OCI-LY7 (cell line): ENCODE data around the gene CCR7. TPM values are rescaled to one million over a fixed set of nuclear protein-coding genes. Genes with fewer than 3 reads are reported as not detected.

Experiments
- BruUV-seq: library from RNA; stranded (reverse); fragments of 400-500 nt; replicated peaks from 2 replicates; lab custom pipeline; 2021; lab: Mats Ljungman, UMichigan
- CTCF ChIA-PET: fragments of 300-600 bp; sonication (Branson Sonifier 250); formaldehyde crosslinking; loops from one replicate; lab custom pipeline; 2022; ENCODE audit warnings: antibody characterized with exemption; ENCODE audit not compliant: unreplicated experiment; lab: Charles Lee
- POLR2A ChIA-PET: fragments of 300-600 bp; sonication (Branson Sonifier 250); formaldehyde crosslinking; loops from one replicate; lab custom pipeline; 2022; ENCODE audit warnings: antibody characterized with exemption; lab: Charles Lee
- DNase-seq: peaks from one replicate; pipeline ENCODE4 v3.0.0-alpha.2; 2015; ENCODE audit warnings: low spot score
- H2AFZ ChIP-seq: fragments of 200-600 bp; sonication (generic), shearing (Covaris generic); 2 replicates; pipeline ENCODE4 v1.6.1; 2014; ENCODE audit warnings: mild to moderate bottlenecking, antibody characterized with exemption, low read length, moderate library complexity
- H3K27ac ChIP-seq: fragments of 200-600 bp; sonication (generic); 2 replicates; pipeline ENCODE4 v1.5.1; 2014; ENCODE audit warnings: mixed run types, low read depth, mild to moderate bottlenecking, moderate library complexity, low read length, inconsistent platforms; ENCODE audit not compliant: poor library complexity, severe bottlenecking
- H3K36me3 ChIP-seq: fragments of 200-600 bp; sonication (generic); 2 replicates; pipeline ENCODE4 v1.6.1; 2014; ENCODE audit warnings: mild to moderate bottlenecking, antibody characterized with exemption, low read length, moderate library complexity, mixed read lengths; ENCODE audit not compliant: insufficient read depth
- H3K4me1 ChIP-seq: fragments of 200-600 bp; sonication (generic); 2 replicates; pipeline ENCODE4 v1.5.1; 2014; ENCODE audit warnings: mild to moderate bottlenecking, low read length; ENCODE audit not compliant: insufficient read depth, poor library complexity, severe bottlenecking
- H3K4me2 ChIP-seq: fragments of 200-600 bp; sonication (generic); 2 replicates; pipeline ENCODE4 v1.6.1; 2014; ENCODE audit warnings: mild to moderate bottlenecking, low read length
- H3K4me3 ChIP-seq: fragments of 200-600 bp; sonication (generic); 2 replicates; pipeline ENCODE4 v1.5.1; 2014; ENCODE audit warnings: mild to moderate bottlenecking, low read depth, low read length; ENCODE audit not compliant: poor library complexity, severe bottlenecking
- H3K79me2 ChIP-seq: fragments of 200-600 bp; sonication (generic); 2 replicates; pipeline ENCODE4 v1.6.1; 2016; ENCODE audit warnings: low read depth, mild to moderate bottlenecking, low read length, moderate library complexity, mixed read lengths; ENCODE audit not compliant: insufficient read depth
- H3K9me2 ChIP-seq: fragments of 200-600 bp; sonication (generic); 2 replicates; pipeline ENCODE4 v1.6.1; 2016; ENCODE audit warnings: mild to moderate bottlenecking, low read length, mixed read lengths; ENCODE audit not compliant: insufficient read depth
- H3K9me3 ChIP-seq: fragments of 200-600 bp; sonication (generic); 2 replicates; pipeline ENCODE4 v1.6.1; 2014; ENCODE audit warnings: mild to moderate bottlenecking, mixed run types, low read length, mixed read lengths
- H4K20me1 ChIP-seq: fragments of 200-600 bp; sonication (generic); 2 replicates; pipeline ENCODE4 v1.6.1; 2014; ENCODE audit warnings: mild to moderate bottlenecking, antibody characterized with exemption, low read length, moderate library complexity, mixed read lengths; ENCODE audit not compliant: insufficient read depth
- EZH2phosphoT487 ChIP-seq: fragments of 200-600 bp; sonication (generic); IDR thresholded peaks from 2 replicates; pipeline ENCODE4 v1.6.1; 2018; ENCODE audit warnings: low read depth, borderline replicate concordance, mild to moderate bottlenecking, mixed run types, antibody characterized with exemption, low read length, moderate library complexity, mixed read lengths
- intact Hi-C: fragments of 100-400 bp; cut with micrococcal nuclease; formaldehyde crosslinking; loops from one replicate; pipeline ENCODE4 v1.10.0; 2022; ENCODE audit not compliant: unreplicated experiment
- total RNA-seq, 2 experiments: library from RNA; depleted of rRNA in 1 of 2; stranded (reverse); fragments of >200 nt in 1 of 2; shearing (Covaris generic) in 1 of 2; gene quantifications; 2 replicates each; pipeline ENCODE4 v1.2.3, GENCODE V29; 2014 to 2022
- TF ChIP-seq, protein P1 (sequence below): fragments of 200-600 bp; sonication (generic); conservative IDR thresholded peaks from 2 replicates; pipeline ENCODE4 v1.5.1; 2014; ENCODE audit warnings: mild to moderate bottlenecking, antibody characterized with exemption, low read length, moderate library complexity, mixed read lengths

The CCR7 gene
- total RNA-seq, 2 experiments from 2014 or later, result 0.48 to 2.3 TPM

- CTCF ChIA-PET, result no interaction called here
- H3K27ac ChIP-seq, result no peak overlapping the region
- BruUV-seq, result no TSS peak
- no peaks in the 10 kb centered on the region for H3K79me2 ChIP-seq
- H3K36me3 ChIP-seq, result no peaks in the 10 kb centered on the region
- H4K20me1 ChIP-seq, result no peaks in the 10 kb centered on the region
- no peak for DNase-seq
- no peak for TF ChIP-seq EZH2phosphoT487
- TF ChIP-seq, protein P1, sequence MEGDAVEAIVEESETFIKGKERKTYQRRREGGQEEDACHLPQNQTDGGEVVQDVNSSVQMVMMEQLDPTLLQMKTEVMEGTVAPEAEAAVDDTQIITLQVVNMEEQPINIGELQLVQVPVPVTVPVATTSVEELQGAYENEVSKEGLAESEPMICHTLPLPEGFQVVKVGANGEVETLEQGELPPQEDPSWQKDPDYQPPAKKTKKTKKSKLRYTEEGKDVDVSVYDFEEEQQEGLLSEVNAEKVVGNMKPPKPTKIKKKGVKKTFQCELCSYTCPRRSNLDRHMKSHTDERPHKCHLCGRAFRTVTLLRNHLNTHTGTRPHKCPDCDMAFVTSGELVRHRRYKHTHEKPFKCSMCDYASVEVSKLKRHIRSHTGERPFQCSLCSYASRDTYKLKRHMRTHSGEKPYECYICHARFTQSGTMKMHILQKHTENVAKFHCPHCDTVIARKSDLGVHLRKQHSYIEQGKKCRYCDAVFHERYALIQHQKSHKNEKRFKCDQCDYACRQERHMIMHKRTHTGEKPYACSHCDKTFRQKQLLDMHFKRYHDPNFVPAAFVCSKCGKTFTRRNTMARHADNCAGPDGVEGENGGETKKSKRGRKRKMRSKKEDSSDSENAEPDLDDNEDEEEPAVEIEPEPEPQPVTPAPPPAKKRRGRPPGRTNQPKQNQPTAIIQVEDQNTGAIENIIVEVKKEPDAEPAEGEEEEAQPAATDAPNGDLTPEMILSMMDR, result no peak
- H3K4me1 ChIP-seq, result peaks cover 3% of the 10 kb centered on the region
- POLR2A ChIA-PET, result no interaction called here
- no peak overlapping the region for H2AFZ ChIP-seq
- no peak overlapping the region for H3K4me2 ChIP-seq
- no peaks in the 10 kb centered on the region for H3K9me2 ChIP-seq
- intact Hi-C loops, result no loop called here
- no peak overlapping the region for H3K4me3 ChIP-seq
- no peaks in the 10 kb centered on the region for H3K9me3 ChIP-seq
Observed at GRCh38 chr17:40604327-40605080, 39.2 kb upstream of the CCR7 start.

DNA sequence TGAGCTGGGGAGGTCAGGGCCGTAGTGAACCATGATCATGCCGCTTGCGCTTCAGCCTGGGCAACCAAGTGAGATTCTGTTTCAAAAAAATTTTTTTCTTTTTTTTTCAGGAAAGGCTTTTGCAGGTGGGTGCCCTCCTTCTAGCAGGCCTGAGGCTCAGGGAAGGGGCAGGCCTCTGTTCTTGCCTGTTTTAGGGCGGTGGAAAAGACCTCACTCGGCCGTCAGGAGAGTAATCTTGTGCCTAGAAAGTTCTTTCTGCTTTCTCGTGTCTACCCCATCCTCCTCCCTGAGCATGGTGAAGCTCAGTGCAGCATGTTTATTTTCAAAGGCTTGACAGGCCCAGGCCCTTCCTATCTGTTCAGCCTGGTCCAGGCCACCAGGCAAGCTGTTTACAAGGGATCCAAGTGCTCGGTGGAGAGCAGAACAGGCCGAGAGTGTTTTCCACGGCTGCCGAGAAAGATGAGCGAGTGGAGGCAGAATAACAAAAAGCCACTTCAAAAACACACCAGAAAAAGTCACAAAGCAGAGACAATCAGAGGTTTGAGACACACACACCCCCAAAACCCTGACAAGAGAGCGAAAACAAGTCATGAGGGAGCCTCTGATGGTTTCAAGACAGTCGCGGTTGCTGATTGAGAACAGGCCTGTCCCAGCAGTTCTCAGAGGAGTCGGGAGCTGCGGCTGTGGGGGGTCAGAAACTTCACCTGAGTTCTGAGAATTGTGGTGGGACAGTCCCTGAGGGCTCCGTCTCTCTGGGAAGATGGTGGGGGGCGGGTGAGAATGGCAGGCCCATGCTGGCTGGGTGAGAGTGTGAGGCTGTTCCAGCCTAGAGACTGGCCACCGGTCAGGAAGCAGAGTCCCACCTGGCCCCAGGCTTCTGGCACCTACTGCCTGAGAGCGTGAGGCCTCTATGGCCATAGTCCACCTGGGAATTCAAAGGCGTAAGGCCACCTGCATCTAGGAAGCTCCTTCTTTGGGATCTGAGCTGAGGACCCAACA is 37.5 kb upstream of the CCR7 start:
- no peaks in the 10 kb centered on the region for H3K9me2 ChIP-seq
- no peaks in the 10 kb centered on the region for H4K20me1 ChIP-seq
- no peak for DNase-seq
- peaks cover 20% of the 10 kb centered on the region for H3K4me1 ChIP-seq
- no peak overlapping the region for H3K4me2 ChIP-seq
- no peaks in the 10 kb centered on the region for H3K9me3 ChIP-seq
- no peak overlapping the region for H2AFZ ChIP-seq
- no peak overlapping the region for H3K4me3 ChIP-seq
- no peaks in the 10 kb centered on the region for H3K36me3 ChIP-seq
- ChIA-PET CTCF (no interaction called here), POLR2A (interaction anchor here (0.7 to 1.0 kb wide), 2 partner anchors 10 to 15 kb away, joined by 3 read pairs; no protein-coding TSS in a partner anchor)
- H3K27ac ChIP-seq, result no peak overlapping the region
- intact Hi-C loops, result no loop called here
- no peaks in the 10 kb centered on the region for H3K79me2 ChIP-seq
- no TSS peak for BruUV-seq
- TF ChIP-seq, protein P1, result no peak
- TF ChIP-seq EZH2phosphoT487, result no peak
